Subcutaneous abdominal adipose tissue (tissue), 5 donors: ENCODE results near the gene IKBIP.

ENCODE experiments used
- H3K27ac ChIP-seq: one replicate; pipeline ENCODE4 v1.7.0; 2013; ENCODE audit warnings: low read depth, mild to moderate bottlenecking, inconsistent platforms, low read length, moderate library complexity
- H3K27me3 ChIP-seq, 5 donors: one replicate each; pipeline ENCODE4 v1.7.0; 2013; ENCODE audit warnings: low read length in 5 of 5, inconsistent platforms in 1 of 5; ENCODE audit not compliant: control insufficient read depth in 5 of 5, insufficient read depth in 4 of 5
- H3K36me3 ChIP-seq, 5 donors: one replicate each; pipeline ENCODE4 v1.7.0; 2013; ENCODE audit warnings: low read length in 5 of 5; ENCODE audit not compliant: control insufficient read depth in 5 of 5, insufficient read depth in 5 of 5
- H3K4me1 ChIP-seq, 5 donors: one replicate each; pipeline ENCODE4 v1.7.0; 2013; ENCODE audit warnings: low read length in 5 of 5, mild to moderate bottlenecking in 3 of 5, moderate library complexity in 1 of 5; ENCODE audit not compliant: control insufficient read depth in 5 of 5, insufficient read depth in 5 of 5
- H3K4me3 ChIP-seq, 5 donors: one replicate each; pipeline ENCODE4 v1.7.0; 2013; ENCODE audit warnings: low read length in 5 of 5, low read depth in 1 of 5
- H3K9ac ChIP-seq, 5 donors: one replicate each; pipeline ENCODE4 v1.7.0; 2013; ENCODE audit warnings: low read length in 5 of 5, mild to moderate bottlenecking in 4 of 5, moderate library complexity in 3 of 5
- H3K9me3 ChIP-seq, 5 donors: one replicate each; pipeline ENCODE4 v1.7.0; 2013; ENCODE audit warnings: low read length in 5 of 5; ENCODE audit not compliant: control insufficient read depth in 5 of 5
- donor health status: healthy.
- donor health status: healthy.
- donor health status: healthy.
- donor health status: healthy.
- donor health status: healthy.

IKBIP gene, protein sequence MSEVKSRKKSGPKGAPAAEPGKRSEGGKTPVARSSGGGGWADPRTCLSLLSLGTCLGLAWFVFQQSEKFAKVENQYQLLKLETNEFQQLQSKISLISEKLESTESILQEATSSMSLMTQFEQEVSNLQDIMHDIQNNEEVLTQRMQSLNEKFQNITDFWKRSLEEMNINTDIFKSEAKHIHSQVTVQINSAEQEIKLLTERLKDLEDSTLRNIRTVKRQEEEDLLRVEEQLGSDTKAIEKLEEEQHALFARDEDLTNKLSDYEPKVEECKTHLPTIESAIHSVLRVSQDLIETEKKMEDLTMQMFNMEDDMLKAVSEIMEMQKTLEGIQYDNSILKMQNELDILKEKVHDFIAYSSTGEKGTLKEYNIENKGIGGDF

DNA sequence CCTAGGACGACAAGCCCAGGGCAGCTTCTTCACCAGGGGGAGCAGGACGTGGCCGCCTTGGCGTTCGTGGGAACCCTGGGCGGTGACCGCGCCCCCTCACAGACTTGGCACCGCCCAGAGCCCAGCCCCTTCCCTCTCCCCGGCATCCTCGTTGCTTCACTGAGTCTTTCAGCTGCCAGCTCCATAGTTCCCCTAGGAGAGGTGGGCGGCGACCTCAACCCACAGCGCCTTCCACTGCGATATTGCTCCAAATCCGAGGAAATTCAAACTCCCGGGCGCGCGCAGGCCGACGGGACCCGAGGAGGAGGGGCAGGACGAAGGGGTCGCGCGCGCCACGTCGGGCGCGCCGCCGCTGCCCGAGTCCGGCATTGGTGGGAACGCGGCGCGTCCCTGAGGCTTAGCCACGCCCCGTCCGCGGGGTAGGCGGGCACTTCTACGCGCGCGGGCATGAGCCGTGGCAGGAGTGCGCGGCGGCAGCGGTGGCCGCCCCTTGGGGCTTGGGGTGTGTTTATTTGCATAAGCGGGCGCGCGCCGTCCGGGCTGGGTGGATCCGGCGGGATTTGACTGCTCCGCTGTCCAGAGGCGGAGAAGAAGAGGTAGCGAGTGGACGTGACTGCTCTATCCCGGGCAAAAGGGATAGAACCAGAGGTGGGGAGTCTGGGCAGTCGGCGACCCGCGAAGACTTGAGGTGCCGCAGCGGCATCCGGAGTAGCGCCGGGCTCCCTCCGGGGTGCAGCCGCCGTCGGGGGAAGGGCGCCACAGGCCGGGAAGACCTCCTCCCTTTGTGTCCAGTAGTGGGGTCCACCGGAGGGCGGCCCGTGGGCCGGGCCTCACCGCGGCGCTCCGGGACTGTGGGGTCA lies at the start of gene IKBIP, which contains the start of gene APAF1:
TSS of gene IKBIP (minus strand) at position 77 of the 860 bp plus-strand sequence. CDS start 87 bp downstream, outside the sequence.
TSS of gene APAF1 (plus strand) at position 579 of the 860 bp plus-strand sequence. CDS start 3,070 bp downstream, outside the sequence.
- Histone ChIP-seq H3K27ac (peak within 1 kb of the TSS; percentile 86), H3K4me3 (peak within 1 kb of the TSS; percentile 81 to 98 (median 95)), H3K9me3 (no peaks in the 10 kb centered on the region), H3K27me3 (peaks cover 0 to 4% (median 0%) of the 10 kb centered on the region in 5 donors), H3K36me3 (peaks cover 9 to 15% (median 10%) of the 10 kb centered on the region in 5 donors), H3K9ac (peak within 1 kb of the TSS; percentile 81 to 91 (median 88)), H3K4me1 (peaks cover 2 to 34% (median 24%) of the 10 kb centered on the region in 5 donors)

DNA sequence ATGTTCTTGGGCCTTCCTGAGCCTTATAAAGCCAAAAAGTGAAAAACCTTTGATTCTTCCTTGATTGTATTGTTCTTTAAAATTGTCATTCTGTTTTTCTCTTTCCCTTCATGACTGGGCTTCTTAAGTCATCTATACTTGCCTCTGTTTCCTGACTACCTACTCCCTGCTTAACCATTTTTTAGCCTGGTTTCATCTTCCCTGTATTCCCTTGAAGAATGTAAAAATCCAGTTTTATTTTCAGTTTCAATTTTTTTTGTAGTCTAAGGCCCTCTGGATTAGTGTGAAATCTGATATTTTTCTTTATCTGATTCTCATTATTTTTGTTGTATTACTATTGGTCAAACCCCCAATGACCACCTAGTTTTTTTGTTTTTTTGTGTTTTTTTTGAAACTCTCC lies 46.8 kb upstream of the IKBIP start:
- Histone ChIP-seq H3K9ac (no peak overlapping the region), H3K27me3 (no peaks in the 10 kb centered on the region), H3K9me3 (no peaks in the 10 kb centered on the region), H3K36me3 (peaks cover 22 to 50% (median 26%) of the 10 kb centered on the region in 5 donors), H3K4me1 (no peaks in the 10 kb centered on the region), H3K27ac (no peak overlapping the region), H3K4me3 (no peak overlapping the region)

DNA sequence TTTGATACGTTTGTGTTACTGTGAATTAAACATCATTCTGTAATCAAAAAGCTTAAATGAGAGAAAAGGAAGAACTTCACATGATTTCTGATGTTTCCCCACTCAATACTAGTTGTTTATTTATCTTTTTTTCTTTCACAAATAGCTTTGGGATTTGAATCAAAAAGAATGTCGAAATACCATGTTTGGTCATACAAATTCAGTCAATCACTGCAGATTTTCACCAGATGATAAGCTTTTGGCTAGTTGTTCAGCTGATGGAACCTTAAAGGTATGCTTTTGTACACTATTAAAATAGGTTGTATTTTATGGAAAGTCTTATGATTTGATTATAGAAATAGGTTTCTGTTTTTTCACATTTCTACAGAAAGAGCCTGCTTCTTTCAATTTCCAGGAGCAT lies 42.0 kb upstream of the IKBIP start:
- Histone ChIP-seq H3K9me3 (no peaks in the 10 kb centered on the region), H3K27ac (no peak overlapping the region), H3K27me3 (no peaks in the 10 kb centered on the region), H3K4me1 (peaks cover 0 to 4% (median 0%) of the 10 kb centered on the region in 5 donors), H3K36me3 (peaks cover 37 to 73% (median 48%) of the 10 kb centered on the region in 5 donors), H3K9ac (no peak overlapping the region), H3K4me3 (no peak overlapping the region)

DNA sequence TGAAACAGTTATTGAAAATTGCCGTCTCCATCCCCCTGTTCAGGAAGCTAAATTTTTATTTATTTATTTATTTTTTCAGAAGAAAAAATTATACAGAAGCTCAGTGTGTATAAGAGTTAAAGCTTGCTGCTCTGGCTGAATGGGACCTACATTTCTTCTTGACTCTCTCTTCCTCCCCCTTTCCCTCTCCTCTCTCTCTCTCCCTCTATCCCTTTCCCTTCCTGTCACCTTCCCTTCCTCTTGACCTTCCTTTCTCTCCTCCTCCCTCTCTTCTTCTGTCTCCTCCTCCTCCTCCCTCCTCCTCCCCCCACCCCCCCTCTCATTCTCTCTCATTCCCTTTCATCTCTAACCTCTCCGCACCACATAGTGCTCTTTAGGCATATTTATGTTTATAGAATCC lies 39.6 kb upstream of the IKBIP start:
- Histone ChIP-seq H3K4me1 (peaks cover 0 to 13% (median 6%) of the 10 kb centered on the region in 5 donors), H3K36me3 (peaks cover 45 to 82% (median 61%) of the 10 kb centered on the region in 5 donors), H3K9ac (no peak overlapping the region), H3K4me3 (no peak overlapping the region), H3K9me3 (no peaks in the 10 kb centered on the region), H3K27me3 (no peaks in the 10 kb centered on the region), H3K27ac (no peak overlapping the region)

DNA sequence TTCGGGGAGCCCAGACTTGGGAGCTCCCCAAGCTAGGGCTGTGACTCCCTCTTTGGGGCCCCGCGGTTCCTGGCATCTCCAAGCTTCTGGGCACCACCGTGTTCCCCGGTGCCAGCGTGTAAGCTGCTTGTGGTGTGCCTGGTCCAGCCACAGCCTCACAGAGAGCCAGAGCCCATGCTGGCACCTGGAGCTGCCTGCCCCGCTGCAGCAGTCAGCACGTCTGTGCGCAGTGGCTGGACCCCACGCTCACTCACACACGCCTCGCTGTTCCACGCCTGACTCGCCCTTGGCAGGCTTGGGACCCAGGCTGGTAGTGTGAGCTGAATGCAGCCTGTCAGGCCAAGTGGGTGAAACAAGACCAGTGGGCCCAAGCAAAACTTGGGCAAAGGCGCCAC lies 35.0 kb upstream of the IKBIP start:
- H3K9ac ChIP-seq: no peak overlapping the region
- no peak overlapping the region for H3K27ac ChIP-seq
- H3K9me3 ChIP-seq: no peaks in the 10 kb centered on the region
- peaks cover 33 to 70% (median 55%) of the 10 kb centered on the region in 5 donors for H3K36me3 ChIP-seq
- H3K4me3 ChIP-seq: peak overlapping the region in 2 of 5 donors; percentile 11 to 18
- H3K4me1 ChIP-seq: peaks cover 0 to 17% (median 7%) of the 10 kb centered on the region in 5 donors
- no peaks in the 10 kb centered on the region for H3K27me3 ChIP-seq

DNA sequence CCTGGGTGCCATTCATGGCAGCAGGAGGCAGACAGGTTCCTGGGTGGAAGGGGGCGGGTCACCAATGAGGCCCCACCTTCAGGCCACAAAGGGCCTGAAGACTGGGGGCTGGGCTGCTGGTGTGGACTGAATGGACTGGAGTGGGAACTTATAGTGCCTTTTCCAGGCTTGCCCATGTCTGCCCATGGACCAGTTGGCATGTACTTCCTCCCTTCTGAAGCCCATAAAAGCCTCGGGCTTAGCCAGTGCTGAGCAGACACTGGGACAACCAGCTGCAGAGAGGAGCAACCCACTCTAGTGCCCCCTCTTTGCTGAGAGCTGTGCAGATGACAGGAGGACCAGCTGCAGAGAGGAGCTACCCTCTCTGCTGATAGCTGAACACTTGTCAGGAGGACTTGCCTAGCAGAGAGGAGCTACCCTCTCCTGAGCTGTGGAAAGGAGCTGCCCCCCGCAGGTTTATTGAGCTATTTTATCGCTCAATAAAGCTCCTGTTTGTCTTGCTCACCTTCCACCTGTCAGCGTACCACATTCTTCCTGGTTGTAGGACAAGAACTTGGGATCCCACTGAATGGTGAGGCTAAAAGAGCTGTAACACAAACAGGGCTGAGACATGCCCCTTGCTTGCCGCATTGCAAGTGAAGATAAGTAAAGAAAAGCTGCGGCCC lies 34.5 kb upstream of the IKBIP start:
- H3K27ac ChIP-seq: no peak overlapping the region
- peaks cover 34 to 68% (median 53%) of the 10 kb centered on the region in 5 donors for H3K36me3 ChIP-seq
- no peaks in the 10 kb centered on the region for H3K9me3 ChIP-seq
- H3K4me3 ChIP-seq: peak overlapping the region in 1 of 5 donors; percentile 18
- H3K27me3 ChIP-seq: no peaks in the 10 kb centered on the region
- no peak overlapping the region for H3K9ac ChIP-seq
- peaks cover 0 to 17% (median 7%) of the 10 kb centered on the region in 5 donors for H3K4me1 ChIP-seq

DNA sequence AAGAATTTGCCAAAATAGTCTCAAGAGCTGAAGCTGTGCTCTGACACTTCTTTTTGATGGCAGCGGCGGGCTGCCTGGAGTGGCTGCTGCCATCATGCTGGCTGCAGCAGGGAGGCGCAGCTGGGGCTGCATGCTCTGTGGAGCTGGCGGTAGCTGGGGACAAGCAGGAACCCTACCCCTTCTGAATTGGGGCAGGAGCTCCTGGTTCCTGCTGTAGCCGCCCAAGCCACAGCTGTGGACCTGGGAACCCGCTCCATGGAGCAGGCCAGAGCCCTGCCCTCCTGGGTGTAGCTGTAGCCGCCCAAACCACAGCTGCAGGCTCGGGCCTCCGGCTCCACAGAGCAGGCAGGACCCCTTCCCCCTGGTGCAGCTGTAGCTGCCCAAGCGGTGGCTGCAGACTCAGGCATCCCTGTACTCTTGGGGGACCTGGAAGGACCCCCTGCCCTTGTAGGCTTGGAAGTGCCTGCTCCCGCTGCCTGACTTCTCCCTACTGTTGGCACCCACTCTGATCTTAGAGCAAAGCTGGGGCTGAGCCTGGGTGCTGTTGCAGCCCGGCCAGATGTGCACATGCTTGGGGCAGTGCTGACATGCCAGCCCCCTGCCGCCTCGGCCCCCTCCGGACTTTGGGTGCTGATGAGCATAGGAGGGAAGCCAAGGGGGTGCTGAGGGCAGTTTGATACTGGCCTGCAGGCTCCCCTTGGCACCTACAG lies 33.8 kb upstream of the IKBIP start:
- Histone ChIP-seq H3K27me3 (no peaks in the 10 kb centered on the region), H3K36me3 (peaks cover 29 to 65% (median 50%) of the 10 kb centered on the region in 5 donors), H3K4me3 (no peak overlapping the region), H3K9ac (no peak overlapping the region), H3K9me3 (no peaks in the 10 kb centered on the region), H3K27ac (no peak overlapping the region), H3K4me1 (peaks cover 0 to 17% (median 7%) of the 10 kb centered on the region in 5 donors)

DNA sequence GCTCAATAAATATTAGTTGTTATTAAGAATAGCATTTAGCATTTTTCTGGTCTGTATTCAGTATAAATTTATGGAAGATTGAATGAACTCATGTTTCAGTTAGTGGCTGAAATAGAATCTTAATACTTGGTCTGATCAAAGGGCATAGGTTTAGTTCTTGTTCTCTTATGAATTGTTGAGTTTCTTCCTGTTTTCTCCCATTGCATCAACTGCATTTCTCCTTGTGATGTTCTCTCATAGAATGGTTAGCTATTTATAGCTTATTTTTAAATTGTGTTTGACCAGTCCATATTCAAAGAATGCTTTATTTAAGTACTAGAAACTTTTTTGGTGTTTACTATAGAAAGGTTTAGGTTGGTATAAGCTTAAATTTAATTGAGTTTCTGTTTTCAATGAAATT lies 30.3 kb upstream of the IKBIP start:
- Histone ChIP-seq H3K9ac (no peak overlapping the region), H3K27me3 (no peaks in the 10 kb centered on the region), H3K4me3 (no peak overlapping the region), H3K27ac (no peak overlapping the region), H3K4me1 (peaks cover 0 to 11% (median 7%) of the 10 kb centered on the region in 5 donors), H3K36me3 (peaks cover 16 to 40% (median 23%) of the 10 kb centered on the region in 5 donors), H3K9me3 (no peaks in the 10 kb centered on the region)

DNA sequence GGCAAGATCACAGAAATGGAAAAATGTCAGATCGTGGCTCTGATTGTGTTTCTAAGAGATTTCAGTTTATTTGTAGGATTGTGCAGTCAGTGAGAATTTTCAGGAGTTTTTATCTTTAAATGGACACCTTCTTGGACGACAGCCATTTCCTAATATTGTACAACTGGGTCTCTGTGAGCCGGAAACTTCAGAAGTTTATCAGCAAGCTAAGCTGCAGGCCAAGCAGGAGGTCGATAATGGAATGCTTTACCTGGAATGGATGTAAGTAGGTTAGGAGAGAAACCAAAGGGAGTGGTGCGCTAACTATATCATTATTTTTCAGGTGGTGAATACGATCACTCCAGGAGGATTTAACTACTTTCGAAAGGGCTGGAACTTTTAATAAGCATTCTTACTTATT lies 26.9 kb upstream of the IKBIP start:
- Histone ChIP-seq H3K36me3 (peaks cover 6 to 36% (median 20%) of the 10 kb centered on the region in 5 donors), H3K4me3 (no peak overlapping the region), H3K27me3 (no peaks in the 10 kb centered on the region), H3K27ac (no peak overlapping the region), H3K9me3 (no peaks in the 10 kb centered on the region), H3K4me1 (no peaks in the 10 kb centered on the region), H3K9ac (no peak overlapping the region)
